Glutamatergic neuron (in vitro differentiated cells): ENCODE results near the gene EVC. TPM values are rescaled to one million over a fixed set of nuclear protein-coding genes. Genes with fewer than 3 reads are reported as not detected.

Experiments
- DNase-seq: peaks from one replicate; pipeline ENCODE4 v3.0.0; 2022
- H3K27ac Mint-ChIP-seq: one replicate; pipeline ENCODE4 v1.8.0; 2020; ENCODE audit warnings: mild to moderate bottlenecking, mixed read lengths, inconsistent platforms; ENCODE audit not compliant: unreplicated experiment
- H3K27me3 Mint-ChIP-seq: one replicate; pipeline ENCODE4 v1.8.0; 2020; ENCODE audit warnings: mild to moderate bottlenecking, moderate library complexity, mixed read lengths, inconsistent platforms; ENCODE audit not compliant: unreplicated experiment
- H3K36me3 Mint-ChIP-seq: one replicate; pipeline ENCODE4 v1.8.0; 2020; ENCODE audit warnings: mild to moderate bottlenecking, mixed read lengths, inconsistent platforms; ENCODE audit not compliant: unreplicated experiment
- H3K4me1 Mint-ChIP-seq: one replicate; pipeline ENCODE4 v1.8.0; 2020; ENCODE audit warnings: mild to moderate bottlenecking, low read depth, mixed read lengths, inconsistent platforms; ENCODE audit not compliant: unreplicated experiment
- H3K4me3 Mint-ChIP-seq: one replicate; pipeline ENCODE4 v1.8.0; 2020; ENCODE audit warnings: mild to moderate bottlenecking, mixed read lengths, inconsistent platforms; ENCODE audit not compliant: unreplicated experiment
- H3K9me3 Mint-ChIP-seq: one replicate; pipeline ENCODE4 v1.8.0; 2020; ENCODE audit warnings: mild to moderate bottlenecking, moderate library complexity, mixed read lengths, inconsistent platforms; ENCODE audit not compliant: unreplicated experiment
- CTCF ChIP-seq: fragments of 200-600 bp; sonication (generic); IDR thresholded peaks from one replicate; pipeline ENCODE4 v1.5.0; 2021; ENCODE audit not compliant: partially characterized antibody, unreplicated experiment
- total RNA-seq: library from RNA; stranded (reverse); fragmentation: NEBNext Ultra II Directional; extraction: Animal tissue kit (Norgen Biotek cat#: 25700); gene quantifications from one replicate; pipeline ENCODE4 v1.2.1, GENCODE V29; 2021; ENCODE audit not compliant: unreplicated experiment

EVC gene
- total RNA-seq, 1 donor from 2014 or later, result 6.7 TPM

GRCh38 chr4:5772528-5773270 lies 61.7 kb downstream of the EVC start:
- peaks cover 41% of the 10 kb centered on the region for H3K36me3 Mint-ChIP-seq
- H3K27ac Mint-ChIP-seq, result no peak overlapping the region
- TF ChIP-seq CTCF, result no peak
- DNase-seq, result no peak
- no peak overlapping the region for H3K4me3 Mint-ChIP-seq
- H3K4me1 Mint-ChIP-seq, result peaks cover 2% of the 10 kb centered on the region
- peaks cover 5% of the 10 kb centered on the region for H3K9me3 Mint-ChIP-seq
- H3K27me3 Mint-ChIP-seq, result peaks cover 1% of the 10 kb centered on the region

- Mint-ChIP-seq H3K36me3 (peaks cover 36% of the 10 kb centered on the region), H3K4me3 (no peak overlapping the region), H3K27ac (no peak overlapping the region), H3K27me3 (no peaks in the 10 kb centered on the region), H3K9me3 (peaks cover 5% of the 10 kb centered on the region), H3K4me1 (peaks cover 2% of the 10 kb centered on the region)
- TF ChIP-seq CTCF, result no peak
- no peak for DNase-seq
These were observed 62.2 kb downstream of the EVC start for GRCh38 chr4:5773271-5773555.

- peaks cover 24% of the 10 kb centered on the region for H3K36me3 Mint-ChIP-seq
- peaks cover 2% of the 10 kb centered on the region for H3K4me1 Mint-ChIP-seq
- TF ChIP-seq CTCF, result no peak
- H3K9me3 Mint-ChIP-seq, result peaks cover 3% of the 10 kb centered on the region
- H3K27me3 Mint-ChIP-seq, result no peaks in the 10 kb centered on the region
- H3K4me3 Mint-ChIP-seq, result no peak overlapping the region
- H3K27ac Mint-ChIP-seq, result no peak overlapping the region
- DNase-seq, result no peak
These were observed 63.5 kb downstream of the EVC start for GRCh38 chr4:5774416-5775036.

- no peak for TF ChIP-seq CTCF
- no peaks in the 10 kb centered on the region for H3K27me3 Mint-ChIP-seq
These were observed 65.5 kb downstream of the EVC start for GRCh38 chr4:5776510-5776909.

GRCh38 chr4:5780831-5781480 lies 70.0 kb downstream of the EVC start:
- peaks cover 13% of the 10 kb centered on the region for H3K4me1 Mint-ChIP-seq
- peaks cover 6% of the 10 kb centered on the region for H3K9me3 Mint-ChIP-seq
- no peak for TF ChIP-seq CTCF
- peaks cover 7% of the 10 kb centered on the region for H3K27me3 Mint-ChIP-seq
- no peak for DNase-seq
- no peak overlapping the region for H3K4me3 Mint-ChIP-seq
- H3K27ac Mint-ChIP-seq, result no peak overlapping the region
- H3K36me3 Mint-ChIP-seq, result peaks cover 24% of the 10 kb centered on the region

More at GRCh38 chr4:5776510-5776909, 65.5 kb downstream of the EVC start:
- Mint-ChIP-seq H3K4me3 (no peak overlapping the region), H3K36me3 (peaks cover 19% of the 10 kb centered on the region), H3K4me1 (peaks cover 2% of the 10 kb centered on the region), H3K27ac (no peak overlapping the region), H3K9me3 (peaks cover 4% of the 10 kb centered on the region)
- DNase-seq, result no peak
